Fibroblast of lung (primary cell): Measurements from ENCODE around the gene RASA1. TPM values are rescaled to one million over a fixed set of nuclear protein-coding genes. Genes with fewer than 3 reads are reported as not detected.

Experiments
- DNase-seq, 2 donors: peaks; one replicate each; pipeline versions ENCODE4 v3.0.0 to v3.0.0-alpha.2; 2010; ENCODE audit warnings: low read depth in 2 of 2
- H2AFZ ChIP-seq: 2 replicates; pipeline ENCODE4 v1.5.1; 2012; ENCODE audit warnings: low read length, control low read depth, inconsistent platforms
- H3K27ac ChIP-seq: 2 replicates; pipeline ENCODE4 v1.5.1; 2011; ENCODE audit warnings: low read length, control low read depth; ENCODE audit not compliant: insufficient read depth
- H3K27me3 ChIP-seq: 2 replicates; pipeline ENCODE4 v1.5.1; 2011; ENCODE audit warnings: mild to moderate bottlenecking, low read length; ENCODE audit not compliant: control insufficient read depth, insufficient read depth
- H3K36me3 ChIP-seq: 2 replicates; pipeline ENCODE4 v1.5.1; 2011; ENCODE audit warnings: low read length; ENCODE audit not compliant: control insufficient read depth, insufficient read depth
- H3K4me1 ChIP-seq: 2 replicates; pipeline ENCODE4 v1.5.1; 2011; ENCODE audit warnings: low read length; ENCODE audit not compliant: control insufficient read depth, insufficient read depth; ENCODE audit errors: extremely low read depth
- H3K4me2 ChIP-seq: 2 replicates; pipeline ENCODE4 v1.5.1; 2011; ENCODE audit warnings: low read length, control low read depth; ENCODE audit not compliant: insufficient read depth; ENCODE audit errors: extremely low read depth
- H3K4me3 ChIP-seq, 4 experiments: fragments of 200-600 bp in 1 of 4; sonication (generic) in 1 of 4; replicated peaks in 1 of 4; 2 replicates each; pipeline ENCODE4 v1.5.1; 2011 to 2016; ENCODE audit warnings: low read length in 4 of 4, low read depth in 3 of 4, mild to moderate bottlenecking in 3 of 4, control low read depth in 2 of 4, inconsistent platforms in 1 of 4, mixed read lengths in 1 of 4; ENCODE audit not compliant: insufficient read depth in 1 of 4; ENCODE audit errors: control extremely low read depth in 1 of 4
- H3K79me2 ChIP-seq: 2 replicates; pipeline ENCODE4 v1.5.1; 2012; ENCODE audit warnings: mild to moderate bottlenecking, low read length, inconsistent platforms; ENCODE audit not compliant: control insufficient read depth, insufficient read depth
- H3K9ac ChIP-seq: 2 replicates; pipeline ENCODE4 v1.5.1; 2011; ENCODE audit warnings: mild to moderate bottlenecking, low read length, control low read depth; ENCODE audit not compliant: insufficient read depth
- H3K9me3 ChIP-seq: 2 replicates; pipeline ENCODE4 v1.5.1; 2012; ENCODE audit warnings: low read depth, low read length; ENCODE audit not compliant: control insufficient read depth, insufficient read depth
- H4K20me1 ChIP-seq: 2 replicates; pipeline ENCODE4 v1.5.1; 2011; ENCODE audit warnings: low read length; ENCODE audit not compliant: control insufficient read depth, insufficient read depth; ENCODE audit errors: extremely low read depth
- CTCF ChIP-seq, 2 donors: IDR thresholded peaks in 1 of 2; conservative IDR thresholded peaks in 1 of 2; 1 replicate in 1 of 2; 2 replicates in 1 of 2; pipeline ENCODE4 v1.5.1; 2011 to 2012; ENCODE audit warnings: low read length in 2 of 2, control low read depth in 1 of 2, inconsistent platforms in 1 of 2, low read depth in 1 of 2, mild to moderate bottlenecking in 1 of 2
- EZH2 ChIP-seq: IDR thresholded peaks from 2 replicates; pipeline ENCODE4 v1.5.1; 2012; ENCODE audit warnings: low read length, control low read depth, mild to moderate bottlenecking; ENCODE audit errors: missing control alignments
- polyA plus RNA-seq, 2 donors: library from polyadenylated mRNA; depleted of rRNA in 1 of 2; stranded (reverse) in 1 of 2; unstranded in 1 of 2; fragments of >200 nt; gene quantifications; 2 replicates each; pipeline ENCODE4 v1.2.1, GENCODE V29; 2011 to 2012; ENCODE audit warnings: missing spikeins in 1 of 2
- total RNA-seq: library from RNA; depleted of rRNA; stranded (reverse); fragments of >200 nt; gene quantifications from 2 replicates; pipeline ENCODE4 v1.2.1, GENCODE V29; 2014

Gene RASA1
- total and polyA plus RNA-seq, 2 donors (not counting 1 experiment from before 2014, with no cell fraction given) = 45.8 to 66.6 TPM

- Histone ChIP-seq H3K4me1 (no peaks in the 10 kb centered on the region), H3K79me2 (no peaks in the 10 kb centered on the region), H3K27ac (no peak overlapping the region), H3K4me3 (no peak overlapping the region), H3K4me2 (no peak overlapping the region), H3K9ac (no peak overlapping the region), H3K27me3 (no peaks in the 10 kb centered on the region), H3K9me3 (no peaks in the 10 kb centered on the region), H3K36me3 (peaks cover 5% of the 10 kb centered on the region), H2AFZ (no peak overlapping the region), H4K20me1 (no peaks in the 10 kb centered on the region)
- DNase-seq = no peak
- TF ChIP-seq CTCF (conservative IDR thresholded peaks at IDR 0.05 in 1 of 2, IDR thresholded peaks at IDR 0.05 in 1 of 2; ENCODE audit: low read depth in 1 of 2, low read length in 2 of 2) = no peak
- no peak for TF ChIP-seq EZH2
Measured at GRCh38 chr5:87369431-87369830, 101.7 kb downstream of the RASA1 start.

GRCh38 chr5:87372705-87373104 is 105.0 kb downstream of the RASA1 start:
- Histone ChIP-seq H3K9me3 (no peaks in the 10 kb centered on the region), H3K36me3 (peaks cover 7% of the 10 kb centered on the region), H3K79me2 (no peaks in the 10 kb centered on the region), H3K9ac (no peak overlapping the region), H3K4me3 (no peak overlapping the region), H2AFZ (no peak overlapping the region), H3K4me2 (no peak overlapping the region), H3K27ac (no peak overlapping the region), H3K4me1 (no peaks in the 10 kb centered on the region), H4K20me1 (no peaks in the 10 kb centered on the region), H3K27me3 (no peaks in the 10 kb centered on the region)
- no peak for TF ChIP-seq CTCF (conservative IDR thresholded peaks at IDR 0.05 in 1 of 2, IDR thresholded peaks at IDR 0.05 in 1 of 2; ENCODE audit: low read depth in 1 of 2, low read length in 2 of 2)
- no peak for TF ChIP-seq EZH2
- DNase-seq = no peak

- Histone ChIP-seq H3K4me3 (no peak overlapping the region), H3K9ac (no peak overlapping the region), H4K20me1 (no peaks in the 10 kb centered on the region), H3K4me1 (peaks cover 3% of the 10 kb centered on the region), H3K4me2 (no peak overlapping the region), H2AFZ (no peak overlapping the region), H3K27me3 (no peaks in the 10 kb centered on the region), H3K79me2 (no peaks in the 10 kb centered on the region), H3K27ac (no peak overlapping the region), H3K9me3 (no peaks in the 10 kb centered on the region), H3K36me3 (peaks cover 4% of the 10 kb centered on the region)
- no peak for DNase-seq
- TF ChIP-seq EZH2 (no peak), CTCF (conservative IDR thresholded peaks at IDR 0.05 in 1 of 2, IDR thresholded peaks at IDR 0.05 in 1 of 2; ENCODE audit: low read depth in 1 of 2, low read length in 2 of 2) (no peak)
Measured at GRCh38 chr5:87382224-87382623, 114.5 kb downstream of the RASA1 start.
